Activated naive CD8-positive, alpha-beta T cell treated with anti-CD3 and anti-CD28 coated beads, Interleukin-2, amount 10 ng/mL, durations not matched to agents 7 days and 5 days (primary cell): ENCODE measurements around the gene CELSR2. TPM values are rescaled to one million over a fixed set of nuclear protein-coding genes. Genes with fewer than 3 reads are reported as not detected.
"Not testable (repeated sequence)": the region's sequence is repeated elsewhere in the genome, so short reads cannot be mapped to it uniquely, and the experiment has no call there.

ENCODE experiments used
- ATAC-seq: fragments of 150-1000 bp; cut with Tn5 transposase; one replicate; pipeline ENCODE4 v1.10.0; 2021; ENCODE audit warnings: low read depth, moderate library complexity
- POLR2A ChIA-PET: fragments of 350-600 bp; sonication (Branson Sonifier 250); formaldehyde crosslinking; loops from one replicate; lab custom pipeline; 2021; ENCODE audit warnings: antibody characterized with exemption; lab: Charles Lee
- DNase-seq: peaks from one replicate; pipeline ENCODE4 v3.0.0; 2021
- H3K27ac Mint-ChIP-seq: one replicate; pipeline ENCODE4 v1.8.0; 2022; ENCODE audit warnings: mild to moderate bottlenecking, mixed read lengths
- H3K27me3 Mint-ChIP-seq: one replicate; pipeline ENCODE4 v1.8.0; 2022; ENCODE audit warnings: mild to moderate bottlenecking, moderate library complexity, mixed read lengths
- H3K36me3 Mint-ChIP-seq: one replicate; pipeline ENCODE4 v1.8.0; 2021; ENCODE audit warnings: mild to moderate bottlenecking, mixed read lengths
- H3K4me1 Mint-ChIP-seq: one replicate; pipeline ENCODE4 v1.8.0; 2021; ENCODE audit warnings: mixed read lengths
- H3K4me3 Mint-ChIP-seq: one replicate; pipeline ENCODE4 v1.8.0; 2022; ENCODE audit warnings: mild to moderate bottlenecking, moderate library complexity, mixed read lengths
- H3K9me3 Mint-ChIP-seq: one replicate; pipeline ENCODE4 v1.8.0; 2021; ENCODE audit warnings: mixed read lengths
- total RNA-seq, 2 experiments: library from RNA; stranded (reverse); gene quantifications; one replicate each; pipeline ENCODE4 v1.2.3, GENCODE V29; 2021

The CELSR2 gene
- total RNA-seq, 2 experiments from 2014 or later = 6.3 to 6.9 TPM

DNA sequence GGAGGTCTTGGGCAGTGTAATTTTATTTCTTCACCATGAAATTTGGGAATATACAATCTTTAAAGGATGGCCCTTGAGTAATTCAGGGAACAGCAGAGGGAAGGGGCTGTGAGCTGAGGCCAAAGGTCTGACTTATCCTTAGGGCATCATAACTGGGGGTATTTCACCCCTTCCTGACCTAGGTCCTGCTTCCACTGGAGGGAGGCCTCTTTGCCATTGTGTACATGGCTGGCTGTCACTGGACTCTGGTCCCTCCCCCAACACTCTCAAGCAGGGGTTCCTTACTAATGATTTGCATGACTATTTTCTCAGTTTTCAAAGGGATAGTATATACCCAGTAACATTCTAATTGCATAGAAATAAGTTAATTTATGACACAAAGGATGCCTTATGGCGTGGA lies 40.8 kb downstream of the CELSR2 start:
- H3K4me1 Mint-ChIP-seq = no peaks in the 10 kb centered on the region
- H3K36me3 Mint-ChIP-seq = no peaks in the 10 kb centered on the region
- DNase-seq = no peak
- peaks cover 33% of the 10 kb centered on the region for H3K27me3 Mint-ChIP-seq
- ATAC-seq = no peak
- POLR2A ChIA-PET = no interaction called here
- H3K9me3 Mint-ChIP-seq = no peaks in the 10 kb centered on the region
- H3K27ac Mint-ChIP-seq = no peak overlapping the region
- no peak overlapping the region for H3K4me3 Mint-ChIP-seq

- no peak overlapping the region for H3K4me3 Mint-ChIP-seq
- no peaks in the 10 kb centered on the region for H3K36me3 Mint-ChIP-seq
- ATAC-seq (no peak), DNase-seq (no peak)
- peaks cover 4% of the 10 kb centered on the region for H3K4me1 Mint-ChIP-seq
- POLR2A ChIA-PET = no interaction called here
- no peak overlapping the region for H3K27ac Mint-ChIP-seq
- peaks cover 41% of the 10 kb centered on the region for H3K27me3 Mint-ChIP-seq
- H3K9me3 Mint-ChIP-seq = no peaks in the 10 kb centered on the region
Observed at GRCh38 chr1:109290998-109291397, 41.7 kb downstream of the CELSR2 start.

DNA sequence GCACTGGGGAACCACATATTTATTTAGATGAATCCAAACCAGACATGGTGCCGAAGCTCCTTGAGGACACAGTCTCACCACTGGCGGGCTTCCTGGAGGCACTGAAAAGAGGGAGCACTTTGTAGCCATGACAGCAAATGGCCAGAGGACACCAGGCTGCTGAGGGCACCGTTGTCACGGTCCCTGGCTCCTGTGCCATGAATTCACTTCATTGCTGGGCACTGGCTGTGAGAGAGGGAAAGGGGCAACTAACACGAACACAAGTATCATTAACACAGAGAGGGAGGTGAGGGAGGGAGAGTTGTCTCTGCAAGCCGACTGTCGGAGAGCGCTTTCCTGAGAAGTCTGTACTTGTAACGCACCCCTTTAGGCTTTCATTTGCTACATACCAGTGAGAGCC lies 43.0 kb downstream of the CELSR2 start:
- Mint-ChIP-seq H3K27ac (no peak overlapping the region), H3K36me3 (no peaks in the 10 kb centered on the region), H3K4me3 (no peak overlapping the region), H3K27me3 (peaks cover 40% of the 10 kb centered on the region), H3K9me3 (no peaks in the 10 kb centered on the region), H3K4me1 (peaks cover 4% of the 10 kb centered on the region)
- ATAC-seq (no peak), DNase-seq (no peak)
- POLR2A ChIA-PET = no interaction called here

DNA sequence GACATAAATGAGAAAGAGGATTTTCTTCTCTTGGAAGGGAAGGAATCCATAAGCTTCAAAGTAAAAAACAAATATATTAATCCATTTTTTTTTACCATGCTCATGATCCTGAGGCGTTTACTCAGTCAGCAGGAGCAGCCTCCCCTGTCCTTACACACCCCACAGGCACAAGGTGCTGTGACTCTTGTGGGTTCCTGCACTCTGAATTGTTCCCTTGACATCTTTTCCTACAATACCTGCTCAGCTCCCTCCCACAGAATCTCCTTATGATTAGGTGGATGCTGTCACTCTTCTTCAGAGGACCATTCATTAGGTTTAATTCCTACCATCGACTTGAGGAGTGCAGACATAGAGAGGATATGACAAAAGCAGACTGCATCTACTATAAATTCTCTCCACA lies 43.7 kb downstream of the CELSR2 start:
- Mint-ChIP-seq H3K36me3 (no peaks in the 10 kb centered on the region), H3K4me1 (peaks cover 4% of the 10 kb centered on the region), H3K27me3 (peaks cover 36% of the 10 kb centered on the region), H3K4me3 (no peak overlapping the region), H3K9me3 (no peaks in the 10 kb centered on the region), H3K27ac (no peak overlapping the region)
- POLR2A ChIA-PET = no interaction called here
- DNase-seq (no peak), ATAC-seq (no peak)

DNA sequence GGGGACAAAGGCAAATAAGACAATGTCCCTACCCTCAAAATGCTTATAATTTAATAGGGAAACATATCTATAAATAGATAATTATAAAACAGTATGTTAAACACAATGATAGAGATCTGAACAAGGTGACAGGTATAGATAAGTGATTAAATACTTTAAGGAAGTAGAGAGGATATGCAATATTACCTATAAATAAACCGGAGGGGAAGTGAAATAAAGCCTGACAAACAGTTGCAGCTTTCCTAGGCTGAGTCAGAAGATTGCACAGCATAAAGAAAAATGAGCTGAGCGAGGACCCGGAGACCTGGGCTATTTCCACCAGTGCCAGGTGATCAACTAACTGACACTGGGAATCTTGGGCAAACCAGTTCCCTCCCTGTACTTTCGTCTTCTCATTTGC lies 45.1 kb downstream of the CELSR2 start:
- no peak for DNase-seq
- Mint-ChIP-seq H3K4me1 (peaks cover 7% of the 10 kb centered on the region), H3K27me3 (peaks cover 34% of the 10 kb centered on the region), H3K27ac (no peak overlapping the region), H3K9me3 (no peaks in the 10 kb centered on the region), H3K36me3 (no peaks in the 10 kb centered on the region), H3K4me3 (no peak overlapping the region)
- POLR2A ChIA-PET = no interaction called here
- no peak for ATAC-seq

- Mint-ChIP-seq H3K4me3 (no peak overlapping the region), H3K36me3 (no peaks in the 10 kb centered on the region), H3K27ac (no peak overlapping the region), H3K27me3 (peaks cover 39% of the 10 kb centered on the region), H3K9me3 (no peaks in the 10 kb centered on the region), H3K4me1 (peaks cover 7% of the 10 kb centered on the region)
- POLR2A ChIA-PET = interaction anchor here (1.0 kb wide), 1 partner anchor 13 kb away, joined by 5 read pairs; the partner anchor contains the start of gene PSRC1
- ATAC-seq (no peak), DNase-seq (no peak)
Observed at GRCh38 chr1:109295712-109296415, 46.5 kb downstream of the CELSR2 start.

DNA sequence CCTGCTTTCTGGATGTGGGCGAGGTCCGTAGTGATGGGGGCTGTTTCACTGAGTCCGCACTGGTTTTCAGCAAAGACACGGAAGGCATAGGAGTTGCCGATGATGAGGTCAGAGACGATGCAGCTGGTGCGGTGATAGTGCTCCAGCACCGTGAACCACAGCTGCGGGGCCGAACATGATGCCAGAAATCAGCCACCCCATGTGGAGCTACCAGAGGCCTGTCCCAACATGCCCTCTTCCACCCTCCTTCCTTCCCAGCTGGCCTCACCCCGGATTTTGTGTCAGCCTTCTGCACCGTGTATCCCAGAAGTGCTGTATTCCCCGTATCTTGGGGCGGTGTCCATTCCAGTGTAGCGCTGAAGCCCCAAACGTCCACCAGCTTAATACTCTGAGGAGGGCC lies 47.4 kb downstream of the CELSR2 start:
- DNase-seq (no peak), ATAC-seq (no peak)
- Mint-ChIP-seq H3K27ac (no peak overlapping the region), H3K4me1 (peaks cover 7% of the 10 kb centered on the region), H3K27me3 (peaks cover 39% of the 10 kb centered on the region), H3K4me3 (no peak overlapping the region), H3K36me3 (no peaks in the 10 kb centered on the region), H3K9me3 (no peaks in the 10 kb centered on the region)
- POLR2A ChIA-PET = no interaction called here

- no peaks in the 10 kb centered on the region for H3K36me3 Mint-ChIP-seq
- POLR2A ChIA-PET = no interaction called here
- DNase-seq = no peak
- H3K9me3 Mint-ChIP-seq = no peaks in the 10 kb centered on the region
- H3K4me3 Mint-ChIP-seq = no peak overlapping the region
- no peak for ATAC-seq
- peaks cover 7% of the 10 kb centered on the region for H3K4me1 Mint-ChIP-seq
- H3K27me3 Mint-ChIP-seq = peaks cover 29% of the 10 kb centered on the region
- H3K27ac Mint-ChIP-seq = no peak overlapping the region
Observed at GRCh38 chr1:109298666-109299557, 49.6 kb downstream of the CELSR2 start.

- peaks cover 20% of the 10 kb centered on the region for H3K27me3 Mint-ChIP-seq
- no peak overlapping the region for H3K27ac Mint-ChIP-seq
- no peak for ATAC-seq
- DNase-seq = no peak
- H3K36me3 Mint-ChIP-seq = no peaks in the 10 kb centered on the region
- POLR2A ChIA-PET = no interaction called here
- no peak overlapping the region for H3K4me3 Mint-ChIP-seq
- H3K4me1 Mint-ChIP-seq = peaks cover 7% of the 10 kb centered on the region
- no peaks in the 10 kb centered on the region for H3K9me3 Mint-ChIP-seq
Observed at GRCh38 chr1:109299558-109300343, 50.4 kb downstream of the CELSR2 start.

DNA sequence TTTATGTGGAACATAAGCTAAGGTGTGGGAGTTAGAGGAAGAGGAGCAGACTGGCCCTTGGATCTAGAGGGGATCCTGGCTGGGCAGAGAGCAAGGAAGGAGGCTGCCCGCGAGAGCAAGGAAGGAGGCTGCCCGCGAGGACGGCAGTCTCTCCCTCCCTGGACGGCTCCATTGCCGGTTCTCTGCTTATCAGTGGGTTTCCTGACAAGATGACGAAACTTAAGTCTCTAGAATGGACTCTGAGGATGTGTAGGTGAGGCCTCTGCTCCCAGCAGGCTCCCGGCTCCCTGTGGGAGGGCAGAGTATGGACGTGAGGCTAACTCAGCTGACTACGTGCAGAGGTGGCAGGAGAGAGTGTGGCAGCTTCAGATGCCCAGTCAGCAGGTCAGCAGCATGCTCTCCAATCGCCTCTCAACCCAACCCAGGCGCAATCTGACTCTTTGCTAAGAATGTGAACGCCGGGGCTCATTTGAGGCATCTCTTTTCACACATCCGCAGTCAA lies 51.4 kb downstream of the CELSR2 start:
- no peak for ATAC-seq
- H3K27ac Mint-ChIP-seq = no peak overlapping the region
- peaks cover 11% of the 10 kb centered on the region for H3K27me3 Mint-ChIP-seq
- no peak overlapping the region for H3K4me3 Mint-ChIP-seq
- peaks cover 4% of the 10 kb centered on the region for H3K4me1 Mint-ChIP-seq
- POLR2A ChIA-PET = no interaction called here
- no peaks in the 10 kb centered on the region for H3K36me3 Mint-ChIP-seq
- H3K9me3 Mint-ChIP-seq = no peaks in the 10 kb centered on the region
- DNase-seq = no peak

DNA sequence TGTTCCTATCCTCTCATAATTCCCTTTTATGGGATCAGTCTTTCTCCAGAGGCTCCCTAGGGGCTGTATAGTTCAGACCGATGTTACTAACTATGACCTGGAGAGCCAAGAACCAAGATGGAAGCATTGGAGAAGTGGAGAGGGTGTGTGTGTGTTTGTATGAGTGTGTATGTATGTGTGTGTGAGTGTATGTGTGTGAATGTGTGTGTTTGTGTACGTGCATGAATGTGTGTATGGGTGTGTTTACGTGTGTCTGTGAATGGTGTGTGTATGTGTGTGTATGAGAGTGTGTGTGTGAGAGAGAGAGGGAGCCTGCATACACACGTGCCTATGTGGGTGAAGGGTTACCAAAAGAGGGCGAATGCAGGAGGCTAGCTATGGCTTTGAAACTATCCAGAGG lies 52.5 kb downstream of the CELSR2 start:
- H3K27ac Mint-ChIP-seq = no peak overlapping the region
- DNase-seq (no peak), ATAC-seq (no peak)
- H3K4me3 Mint-ChIP-seq = no peak overlapping the region
- peaks cover 8% of the 10 kb centered on the region for H3K27me3 Mint-ChIP-seq
- H3K4me1 Mint-ChIP-seq = peaks cover 3% of the 10 kb centered on the region
- POLR2A ChIA-PET = no interaction called here
- H3K36me3 Mint-ChIP-seq = no peaks in the 10 kb centered on the region
- H3K9me3 Mint-ChIP-seq = no peaks in the 10 kb centered on the region

GRCh38 chr1:109304226-109304920 lies 55.0 kb downstream of the CELSR2 start:
- peaks cover 5% of the 10 kb centered on the region for H3K27me3 Mint-ChIP-seq
- DNase-seq = no peak
- no peak overlapping the region for H3K4me3 Mint-ChIP-seq
- no peaks in the 10 kb centered on the region for H3K36me3 Mint-ChIP-seq
- H3K9me3 Mint-ChIP-seq = no peaks in the 10 kb centered on the region
- H3K4me1 Mint-ChIP-seq = no peaks in the 10 kb centered on the region
- no peak overlapping the region for H3K27ac Mint-ChIP-seq
- POLR2A ChIA-PET = no interaction called here
- no peak for ATAC-seq

- POLR2A ChIA-PET, H3K9me3 Mint-ChIP-seq, ATAC-seq, H3K27ac Mint-ChIP-seq, DNase-seq, H3K27me3 Mint-ChIP-seq, H3K4me3 Mint-ChIP-seq, H3K4me1 Mint-ChIP-seq, H3K36me3 Mint-ChIP-seq: not testable (repeated sequence)
Observed at GRCh38 chr1:109305991-109306390, 56.7 kb downstream of the CELSR2 start.
